Activated CD8-positive, alpha-beta T cell treated with anti-CD3 and anti-CD28 coated beads, Interleukin-2, amount 10 ng/mL, durations not matched to agents 7 days and 5 days (primary cell): ENCODE results near the gene TANC1. TPM values are rescaled to one million over a fixed set of nuclear protein-coding genes. Genes with fewer than 3 reads are reported as not detected.

ENCODE experiments used
- ATAC-seq: fragments of 150-1000 bp; cut with Tn5 transposase; one replicate; pipeline ENCODE4 v1.10.0; 2021; ENCODE audit warnings: moderate library complexity
- CTCF ChIA-PET: fragments of 350-600 bp; sonication (Branson Sonifier 250); formaldehyde crosslinking; loops from one replicate; lab custom pipeline; 2021; ENCODE audit warnings: antibody characterized with exemption; lab: Charles Lee
- POLR2A ChIA-PET: fragments of 350-600 bp; sonication (Branson Sonifier 250); formaldehyde crosslinking; loops from one replicate; lab custom pipeline; 2021; ENCODE audit warnings: antibody characterized with exemption; lab: Charles Lee
- DNase-seq: peaks from one replicate; pipeline ENCODE4 v3.0.0-alpha.2; 2020
- H3K27ac Mint-ChIP-seq: one replicate; pipeline ENCODE4 v1.8.0; 2021; ENCODE audit warnings: mild to moderate bottlenecking, mixed read lengths
- H3K27me3 Mint-ChIP-seq: one replicate; pipeline ENCODE4 v1.8.0; 2021; ENCODE audit warnings: low read depth, mixed read lengths
- H3K36me3 Mint-ChIP-seq: one replicate; pipeline ENCODE4 v1.8.0; 2021; ENCODE audit warnings: low read depth, mixed read lengths
- H3K4me1 Mint-ChIP-seq: one replicate; pipeline ENCODE4 v1.8.0; 2021; ENCODE audit warnings: low read depth, mixed read lengths
- H3K4me3 Mint-ChIP-seq: one replicate; pipeline ENCODE4 v1.8.0; 2021; ENCODE audit warnings: mild to moderate bottlenecking, mixed read lengths
- H3K9me3 Mint-ChIP-seq: one replicate; pipeline ENCODE4 v1.8.0; 2022; ENCODE audit warnings: mixed read lengths; ENCODE audit not compliant: insufficient read depth
- total RNA-seq, 2 experiments: library from RNA; stranded (reverse); gene quantifications; one replicate each; pipeline ENCODE4 v1.2.3, GENCODE V29; 2021

TANC1 gene
- total RNA-seq, 2 experiments from 2014 or later: 0.37 to 0.55 TPM

DNA sequence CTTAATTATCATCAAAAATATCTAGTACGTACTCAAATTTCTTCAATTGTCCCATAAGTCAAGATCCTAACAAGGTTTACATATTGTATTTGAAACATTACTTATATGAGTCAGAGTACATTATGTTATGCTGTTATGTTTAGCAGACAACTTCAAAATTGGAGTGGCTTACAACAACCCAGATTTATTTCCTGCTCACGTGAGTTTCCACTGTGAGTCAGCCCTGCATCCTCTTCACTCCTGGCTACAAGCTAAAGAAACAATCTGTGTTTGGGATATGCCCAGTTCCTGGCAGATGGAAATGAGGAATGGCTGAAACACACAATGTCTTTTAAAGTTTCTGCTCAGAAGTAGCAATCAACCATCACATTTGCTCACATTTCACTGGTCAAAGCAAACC, 31.5 kb upstream of the TANC1 start:
- DNase-seq (no peak), ATAC-seq (no peak)
- Mint-ChIP-seq H3K9me3 (no peaks in the 10 kb centered on the region), H3K27me3 (no peaks in the 10 kb centered on the region), H3K27ac (no peak overlapping the region), H3K36me3 (no peaks in the 10 kb centered on the region), H3K4me1 (no peaks in the 10 kb centered on the region), H3K4me3 (no peak overlapping the region)
- ChIA-PET POLR2A (no interaction called here), CTCF (no interaction called here)

GRCh38 chr2:158940356-158940755, 28.1 kb upstream of the TANC1 start:
- H3K4me1 Mint-ChIP-seq: no peaks in the 10 kb centered on the region
- no peak overlapping the region for H3K27ac Mint-ChIP-seq
- no peak overlapping the region for H3K4me3 Mint-ChIP-seq
- no peaks in the 10 kb centered on the region for H3K9me3 Mint-ChIP-seq
- ChIA-PET CTCF (no interaction called here), POLR2A (no interaction called here)
- H3K27me3 Mint-ChIP-seq: peaks cover 3% of the 10 kb centered on the region
- ATAC-seq: no peak
- no peak for DNase-seq
- H3K36me3 Mint-ChIP-seq: no peaks in the 10 kb centered on the region

DNA sequence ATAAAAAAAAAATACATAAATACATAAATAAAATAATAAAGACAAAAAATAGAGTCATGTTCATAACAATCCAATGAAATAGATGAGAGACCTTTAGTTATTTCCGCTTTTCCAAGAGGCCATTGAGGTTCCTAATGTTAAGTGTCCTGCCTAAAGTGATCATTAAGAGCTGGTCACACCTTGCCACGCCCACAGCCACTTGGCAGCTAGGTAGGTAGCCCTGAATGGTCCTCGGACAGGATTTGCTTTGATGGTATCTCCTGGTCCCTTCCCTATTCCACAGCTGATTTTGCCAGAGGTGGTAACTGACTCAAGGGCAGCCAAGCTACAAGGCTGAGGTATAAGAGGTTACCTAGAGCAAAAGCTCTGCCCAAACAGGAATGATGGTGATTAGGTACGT, 24.5 kb upstream of the TANC1 start:
- ChIA-PET POLR2A (no interaction called here), CTCF (no interaction called here)
- Mint-ChIP-seq H3K4me3 (no peak overlapping the region), H3K36me3 (no peaks in the 10 kb centered on the region), H3K9me3 (no peaks in the 10 kb centered on the region), H3K27me3 (peaks cover 3% of the 10 kb centered on the region), H3K4me1 (no peaks in the 10 kb centered on the region), H3K27ac (no peak overlapping the region)
- ATAC-seq (no peak), DNase-seq (no peak)

GRCh38 chr2:158948964-158949699, 19.3 kb upstream of the TANC1 start:
- H3K36me3 Mint-ChIP-seq: no peaks in the 10 kb centered on the region
- ATAC-seq: no peak
- no peak for DNase-seq

DNA sequence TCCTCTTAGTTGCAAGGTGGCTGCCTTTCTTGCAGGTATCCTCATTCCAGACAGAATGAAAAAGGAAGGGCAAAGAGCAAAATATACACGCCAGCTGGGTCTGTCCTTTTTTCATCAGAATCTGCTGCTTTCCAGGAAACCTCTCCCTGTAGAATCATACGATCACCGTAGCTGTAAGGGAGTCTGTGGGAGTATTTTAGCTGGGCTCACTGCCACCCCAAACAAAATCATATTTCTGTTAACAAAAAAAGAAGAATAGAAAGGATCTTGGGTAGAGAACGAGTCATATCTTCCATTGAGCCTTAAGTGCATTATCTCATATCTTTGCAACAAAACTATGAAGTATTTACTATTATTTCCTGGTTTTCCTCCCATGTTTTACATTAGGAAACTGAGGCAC, 15.0 kb upstream of the TANC1 start:
- Mint-ChIP-seq H3K9me3 (no peaks in the 10 kb centered on the region), H3K27ac (no peak overlapping the region), H3K4me1 (peaks cover 6% of the 10 kb centered on the region), H3K36me3 (no peaks in the 10 kb centered on the region), H3K27me3 (peaks cover 8% of the 10 kb centered on the region), H3K4me3 (no peak overlapping the region)
- DNase-seq (no peak), ATAC-seq (no peak)
- CTCF ChIA-PET: no interaction called here
- POLR2A ChIA-PET: no interaction called here

More at GRCh38 chr2:158948964-158949699, 19.3 kb upstream of the TANC1 start:
- no peak overlapping the region for H3K4me3 Mint-ChIP-seq
- no peaks in the 10 kb centered on the region for H3K9me3 Mint-ChIP-seq
- no peak overlapping the region for H3K27ac Mint-ChIP-seq
- peaks cover 3% of the 10 kb centered on the region for H3K27me3 Mint-ChIP-seq
- H3K4me1 Mint-ChIP-seq: peaks cover 6% of the 10 kb centered on the region
- ChIA-PET CTCF (no interaction called here), POLR2A (no interaction called here)

DNA sequence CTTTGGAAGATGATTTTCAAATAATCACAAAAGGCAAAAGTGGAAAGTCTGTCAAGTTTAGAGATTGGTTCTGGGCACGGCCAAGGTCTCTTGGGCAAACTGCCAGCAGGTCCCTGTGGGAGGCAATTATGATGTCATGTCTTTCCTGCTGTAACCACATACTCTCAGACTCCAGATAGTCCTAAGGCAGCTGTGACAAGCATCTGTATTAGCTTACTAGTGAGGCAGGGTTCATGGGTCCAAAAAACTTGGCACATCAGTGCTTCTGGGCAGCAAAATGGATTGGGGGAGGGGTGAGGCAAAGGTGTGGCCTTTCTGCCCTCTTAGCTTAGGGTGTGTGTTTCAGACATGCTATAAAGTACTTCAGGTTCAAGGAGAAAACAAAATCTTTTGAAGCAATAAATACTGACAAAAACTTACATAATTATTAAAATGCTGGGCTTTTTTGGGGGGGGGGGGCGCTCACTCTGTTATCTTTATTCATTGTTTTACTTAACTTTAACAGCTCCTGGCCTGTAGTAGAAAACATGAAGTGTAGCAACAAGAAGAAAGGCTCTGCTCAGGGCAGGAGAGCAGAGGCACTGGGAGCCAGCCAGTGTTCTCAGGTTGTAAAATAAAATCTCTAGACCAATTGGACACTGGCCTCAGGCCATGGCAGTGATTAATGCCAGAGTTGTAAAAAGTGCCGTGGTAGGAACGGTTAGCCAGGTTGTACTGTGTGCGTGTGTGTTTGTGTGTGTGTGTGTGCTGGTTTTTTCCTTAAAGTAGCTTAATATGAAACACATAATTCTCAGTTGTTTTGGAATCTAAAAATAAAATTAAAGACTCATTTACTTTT, 14.3 kb upstream of the TANC1 start:
- H3K27ac Mint-ChIP-seq: no peak overlapping the region
- ChIA-PET POLR2A (no interaction called here), CTCF (no interaction called here)
- no peak overlapping the region for H3K4me3 Mint-ChIP-seq
- peak; percentile 36 for ATAC-seq
- H3K27me3 Mint-ChIP-seq: peaks cover 9% of the 10 kb centered on the region
- DNase-seq: no peak
- H3K4me1 Mint-ChIP-seq: peaks cover 6% of the 10 kb centered on the region
- no peaks in the 10 kb centered on the region for H3K9me3 Mint-ChIP-seq
- H3K36me3 Mint-ChIP-seq: no peaks in the 10 kb centered on the region

DNA sequence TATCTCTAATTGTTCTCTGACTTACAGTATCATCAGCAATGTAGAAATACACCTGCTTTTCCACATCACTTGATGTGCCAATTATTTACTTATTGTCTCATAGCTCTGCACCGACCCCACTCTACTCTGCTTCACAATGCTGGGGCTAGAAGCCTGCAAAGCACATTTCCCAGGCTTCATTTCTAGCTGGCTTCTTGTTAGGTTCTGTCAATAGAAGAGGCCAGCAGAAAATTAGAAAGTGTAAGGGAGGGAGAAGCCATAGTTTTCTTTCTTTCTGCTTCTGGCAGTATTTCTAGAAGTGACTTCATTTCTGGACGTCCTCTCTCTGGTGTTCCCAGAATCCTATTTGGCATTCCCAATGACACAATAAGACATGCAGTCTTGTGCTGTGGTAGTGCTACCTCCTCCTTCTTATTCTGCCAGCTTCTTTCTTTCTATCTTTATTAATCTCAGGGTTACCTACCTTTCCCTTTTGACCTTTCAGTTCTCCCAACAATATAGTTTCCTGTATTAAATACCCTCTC, 12.5 kb upstream of the TANC1 start:
- H3K4me3 Mint-ChIP-seq: no peak overlapping the region
- POLR2A ChIA-PET: no interaction called here
- no peak for ATAC-seq
- no peaks in the 10 kb centered on the region for H3K36me3 Mint-ChIP-seq
- peaks cover 6% of the 10 kb centered on the region for H3K4me1 Mint-ChIP-seq
- no peak overlapping the region for H3K27ac Mint-ChIP-seq
- CTCF ChIA-PET: interaction anchor here (0.6 kb wide), 1 partner anchor 290 kb away, joined by 3 read pairs; no protein-coding TSS in a partner anchor
- H3K27me3 Mint-ChIP-seq: peaks cover 9% of the 10 kb centered on the region
- DNase-seq: no peak
- no peaks in the 10 kb centered on the region for H3K9me3 Mint-ChIP-seq

DNA sequence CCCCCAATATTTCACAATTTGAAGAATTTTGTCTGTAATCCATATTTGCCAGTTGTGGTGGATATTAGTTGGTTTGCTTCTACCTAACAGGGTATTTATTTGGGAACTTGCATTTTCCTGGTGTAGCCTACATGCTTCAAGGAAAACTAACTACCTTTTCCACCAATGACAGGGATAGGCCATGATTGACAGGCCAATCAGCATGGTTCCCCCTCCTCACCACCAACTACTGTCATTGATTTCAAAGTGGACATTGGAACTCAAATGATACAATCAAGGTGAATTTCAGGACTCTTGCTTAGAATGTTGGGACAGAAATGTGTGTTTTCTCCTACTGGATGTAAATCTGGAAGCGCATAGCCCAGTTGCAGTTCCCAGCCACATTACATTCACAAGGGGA, 10.1 kb upstream of the TANC1 start:
- H3K9me3 Mint-ChIP-seq: no peaks in the 10 kb centered on the region
- H3K27me3 Mint-ChIP-seq: peaks cover 9% of the 10 kb centered on the region
- ChIA-PET POLR2A (no interaction called here), CTCF (no interaction called here)
- H3K4me1 Mint-ChIP-seq: peaks cover 6% of the 10 kb centered on the region
- no peak for ATAC-seq
- DNase-seq: no peak
- H3K4me3 Mint-ChIP-seq: no peak overlapping the region
- H3K27ac Mint-ChIP-seq: no peak overlapping the region
- H3K36me3 Mint-ChIP-seq: no peaks in the 10 kb centered on the region

DNA sequence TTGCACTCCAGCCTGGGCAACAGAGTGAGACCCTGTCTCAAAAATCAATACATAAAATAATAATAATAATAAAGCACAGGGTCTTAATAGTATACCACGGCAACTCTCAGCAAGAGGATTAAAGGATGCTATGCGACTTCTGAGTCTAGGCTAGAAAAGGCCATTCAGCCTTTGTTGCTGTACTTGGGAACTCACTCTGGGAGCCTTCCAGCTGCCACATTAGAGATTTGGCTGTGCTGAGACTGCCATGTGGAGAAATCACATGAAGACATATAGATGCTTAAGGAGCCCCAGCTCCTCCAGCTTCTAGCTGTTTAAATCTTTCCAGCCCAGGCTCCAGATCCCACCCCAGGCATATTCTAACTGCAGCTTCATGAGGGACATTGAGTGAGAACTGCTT, 8.2 kb upstream of the TANC1 start:
- Mint-ChIP-seq H3K4me3 (no peak overlapping the region), H3K27me3 (peaks cover 12% of the 10 kb centered on the region), H3K27ac (no peak overlapping the region), H3K4me1 (no peaks in the 10 kb centered on the region), H3K36me3 (no peaks in the 10 kb centered on the region), H3K9me3 (no peaks in the 10 kb centered on the region)
- CTCF ChIA-PET: no interaction called here
- ATAC-seq: no peak
- POLR2A ChIA-PET: no interaction called here
- no peak for DNase-seq

GRCh38 chr2:158962074-158962473, 6.4 kb upstream of the TANC1 start:
- Mint-ChIP-seq H3K4me3 (no peak overlapping the region), H3K4me1 (no peaks in the 10 kb centered on the region), H3K36me3 (no peaks in the 10 kb centered on the region), H3K27me3 (peaks cover 19% of the 10 kb centered on the region), H3K9me3 (no peaks in the 10 kb centered on the region), H3K27ac (no peak overlapping the region)
- ChIA-PET POLR2A (no interaction called here), CTCF (no interaction called here)
- ATAC-seq: no peak
- no peak for DNase-seq

- CTCF ChIA-PET: interaction anchor here (0.9 kb wide), 1 partner anchor 156 kb away, joined by 3 read pairs; no protein-coding TSS in a partner anchor
- no peak overlapping the region for H3K27ac Mint-ChIP-seq
- H3K4me1 Mint-ChIP-seq: no peaks in the 10 kb centered on the region
- ATAC-seq: no peak
- no peak overlapping the region for H3K4me3 Mint-ChIP-seq
- H3K27me3 Mint-ChIP-seq: peaks cover 29% of the 10 kb centered on the region
- H3K9me3 Mint-ChIP-seq: no peaks in the 10 kb centered on the region
- no peak for DNase-seq
- POLR2A ChIA-PET: interaction anchor here (0.7 kb wide), 1 partner anchor 983 kb away, joined by 4 read pairs; no protein-coding TSS in a partner anchor
- no peaks in the 10 kb centered on the region for H3K36me3 Mint-ChIP-seq
These were observed 5.4 kb upstream of the TANC1 start for GRCh38 chr2:158963071-158963470.

DNA sequence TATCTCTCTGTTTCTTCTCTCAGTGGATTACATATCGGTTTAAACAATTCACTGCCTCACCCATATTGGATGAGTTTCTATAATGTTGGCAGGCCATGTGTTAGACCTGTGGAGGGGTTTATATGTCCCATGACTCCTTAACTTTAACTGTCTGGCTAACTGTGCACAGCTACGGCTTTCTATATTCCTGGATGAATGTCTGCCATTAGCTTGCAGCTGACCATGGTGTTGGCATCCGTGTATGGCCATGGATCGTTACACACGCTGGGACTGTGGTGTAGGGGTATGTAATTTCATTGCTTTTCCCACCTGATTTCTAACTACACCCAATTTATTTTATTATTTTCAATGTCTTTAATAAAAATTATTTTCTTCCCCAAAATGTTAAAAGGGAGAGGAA, 3.3 kb upstream of the TANC1 start:
- H3K4me1 Mint-ChIP-seq: peaks cover 10% of the 10 kb centered on the region
- ChIA-PET CTCF (no interaction called here), POLR2A (no interaction called here)
- H3K9me3 Mint-ChIP-seq: no peaks in the 10 kb centered on the region
- H3K27me3 Mint-ChIP-seq: peaks cover 36% of the 10 kb centered on the region
- DNase-seq (no peak), ATAC-seq (no peak)
- H3K36me3 Mint-ChIP-seq: no peaks in the 10 kb centered on the region
- H3K27ac Mint-ChIP-seq: no peak overlapping the region
- no peak overlapping the region for H3K4me3 Mint-ChIP-seq
